Measurements from ENCODE around the gene HOXC5. TPM values are rescaled to one million over a fixed set of nuclear protein-coding genes. Genes with fewer than 3 reads are reported as not detected.

The HOXC5 gene
- total RNA-seq, 1 experiment from 2014 or later: 0.61 TPM

- intact Hi-C loops (cut with micrococcal nuclease; ENCODE audit: unreplicated experiment): no loop called here
- Histone ChIP-seq H3F3A (ENCODE audit: insufficient read depth, low read depth) (no peaks in the 10 kb centered on the region), H3K36me3 (ENCODE audit: low read depth) (no peaks in the 10 kb centered on the region), H4K20me1 (ENCODE audit: insufficient read depth) (no peaks in the 10 kb centered on the region), H3K4me3 (no peak overlapping the region), H3K4me1 (replicated peaks; ENCODE audit: insufficient read depth) (no peaks in the 10 kb centered on the region), H3K27me3 (ENCODE audit: insufficient read depth, low read depth) (peaks cover 19% of the 10 kb centered on the region; the same call in 1 of the 2 replicates), H2AFZ (no peak overlapping the region), H3K27ac (no peak overlapping the region), H3K4me2 (no peak overlapping the region), H3K9me3 (ENCODE audit: insufficient read depth, low read depth) (no peaks in the 10 kb centered on the region), H3K79me2 (ENCODE audit: low read depth) (no peaks in the 10 kb centered on the region), H3K9me2 (ENCODE audit: insufficient read depth) (no peaks in the 10 kb centered on the region)
- TF ChIP-seq CTCF (conservative IDR thresholded peaks at IDR 0.05) (no peak), EZH2 (IDR thresholded peaks at IDR 0.05; ENCODE audit: low read depth) (no peak)
- no peak for DNase-seq
- ChIA-PET CTCF (no interaction called here), POLR2A (ENCODE audit: unreplicated experiment) (no interaction called here)
- BruUV-seq (replicated peaks): no TSS peak
Observed at GRCh38 chr12:54060975-54061778, 28.3 kb downstream of the HOXC5 start.

DNA sequence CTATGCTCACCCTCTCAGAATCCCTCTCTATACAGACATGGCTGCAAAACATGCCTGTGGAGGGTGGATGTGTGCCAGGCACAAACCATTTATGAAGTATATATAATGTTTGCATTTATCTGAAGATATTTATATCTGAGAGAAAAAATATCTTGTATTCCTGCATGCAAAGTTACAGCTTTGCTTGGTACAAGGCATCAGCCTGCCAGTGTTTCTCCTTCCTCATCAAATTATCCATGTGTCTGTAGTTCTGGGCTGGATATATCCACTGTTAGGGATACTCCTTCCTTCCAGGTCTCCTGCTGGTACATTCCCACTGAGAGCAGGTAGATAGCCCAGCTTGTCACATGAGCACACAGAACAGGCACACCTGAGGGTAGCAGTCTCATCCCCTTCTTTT is 32.8 kb downstream of the HOXC5 start:
- DNase-seq: no peak
- H3K4me2 ChIP-seq: no peak overlapping the region
- peaks cover 13% of the 10 kb centered on the region; the same call in 1 of the 2 replicates for H3K27me3 ChIP-seq (ENCODE audit: insufficient read depth, low read depth)
- no peaks in the 10 kb centered on the region for H3F3A ChIP-seq (ENCODE audit: insufficient read depth, low read depth)
- no peak overlapping the region for H2AFZ ChIP-seq
- intact Hi-C loops (cut with micrococcal nuclease; ENCODE audit: unreplicated experiment): no loop called here
- TF ChIP-seq CTCF (conservative IDR thresholded peaks at IDR 0.05): no peak
- TF ChIP-seq EZH2 (IDR thresholded peaks at IDR 0.05; ENCODE audit: low read depth): no peak
- BruUV-seq (replicated peaks): no TSS peak
- H3K4me1 ChIP-seq (replicated peaks; ENCODE audit: insufficient read depth): no peaks in the 10 kb centered on the region
- no peaks in the 10 kb centered on the region for H3K79me2 ChIP-seq (ENCODE audit: low read depth)
- POLR2A ChIA-PET (ENCODE audit: unreplicated experiment): no interaction called here
- CTCF ChIA-PET: no interaction called here
- no peaks in the 10 kb centered on the region for H3K9me2 ChIP-seq (ENCODE audit: insufficient read depth)
- H4K20me1 ChIP-seq (ENCODE audit: insufficient read depth): no peaks in the 10 kb centered on the region
- H3K36me3 ChIP-seq (ENCODE audit: low read depth): no peaks in the 10 kb centered on the region
- H3K9me3 ChIP-seq (ENCODE audit: insufficient read depth, low read depth): no peaks in the 10 kb centered on the region
- no peak overlapping the region for H3K4me3 ChIP-seq
- H3K27ac ChIP-seq: no peak overlapping the region

DNA sequence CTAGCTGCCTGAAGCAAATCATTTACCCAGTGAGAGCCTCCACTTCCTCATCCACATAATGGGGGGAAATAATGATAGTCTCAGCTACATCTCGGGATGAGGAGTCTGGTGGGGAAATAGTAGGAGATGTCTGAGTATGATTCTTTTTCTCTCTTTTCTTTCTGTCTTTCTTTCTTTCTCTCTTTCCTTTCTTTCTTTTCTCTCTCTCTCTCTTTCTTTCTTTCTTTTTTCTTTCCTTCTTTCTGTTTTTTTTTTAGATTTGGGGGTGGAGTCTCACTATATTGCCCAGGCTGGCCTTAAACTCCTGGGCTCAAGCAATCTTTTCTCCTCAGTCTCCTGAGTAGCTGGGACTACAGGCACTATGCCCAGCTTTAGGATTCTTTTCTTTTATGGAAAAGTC is 33.6 kb downstream of the HOXC5 start:
- Histone ChIP-seq H3K36me3 (ENCODE audit: low read depth) (no peaks in the 10 kb centered on the region), H3K4me1 (replicated peaks; ENCODE audit: insufficient read depth) (no peaks in the 10 kb centered on the region), H3F3A (ENCODE audit: insufficient read depth, low read depth) (no peaks in the 10 kb centered on the region), H3K9me2 (ENCODE audit: insufficient read depth) (no peaks in the 10 kb centered on the region), H2AFZ (no peak overlapping the region), H3K4me3 (no peak overlapping the region), H3K9me3 (ENCODE audit: insufficient read depth, low read depth) (no peaks in the 10 kb centered on the region), H3K27ac (no peak overlapping the region), H3K27me3 (ENCODE audit: insufficient read depth, low read depth) (peaks cover 13% of the 10 kb centered on the region; the same call in 1 of the 2 replicates), H3K4me2 (no peak overlapping the region), H4K20me1 (ENCODE audit: insufficient read depth) (no peaks in the 10 kb centered on the region), H3K79me2 (ENCODE audit: low read depth) (no peaks in the 10 kb centered on the region)
- ChIA-PET CTCF (no interaction called here), POLR2A (ENCODE audit: unreplicated experiment) (no interaction called here)
- no peak for TF ChIP-seq EZH2 (IDR thresholded peaks at IDR 0.05; ENCODE audit: low read depth)
- no peak for TF ChIP-seq CTCF (conservative IDR thresholded peaks at IDR 0.05)
- no peak for DNase-seq
- BruUV-seq (replicated peaks): no TSS peak
- intact Hi-C loops (cut with micrococcal nuclease; ENCODE audit: unreplicated experiment): no loop called here
